Endothelial cell of umbilical vein (primary cell): ENCODE data around the gene DMAC2L.

Source experiments
- CTCF ChIP-seq, 2 donors: IDR thresholded peaks; 1 replicate in 1 of 2; 2 replicates in 1 of 2; pipeline ENCODE4 v1.5.1; 2011; ENCODE audit warnings: low read length in 2 of 2, mild to moderate bottlenecking in 2 of 2, moderate library complexity in 2 of 2, control low read depth in 1 of 2, inconsistent platforms in 1 of 2, low read depth in 1 of 2; ENCODE audit not compliant: insufficient read depth in 1 of 2; ENCODE audit errors: extremely low read depth in 1 of 2
- EZH2 ChIP-seq: IDR thresholded peaks from 2 replicates; pipeline ENCODE4 v1.6.1; 2012; ENCODE audit warnings: borderline replicate concordance, low read depth, mild to moderate bottlenecking, moderate library complexity, low read length, inconsistent platforms; ENCODE audit not compliant: severe bottlenecking
- GATA2 ChIP-seq: IDR thresholded peaks from 2 replicates; pipeline ENCODE4 v1.7.0; 2011; ENCODE audit warnings: low read depth, mild to moderate bottlenecking, moderate library complexity, mixed read lengths, low read length; ENCODE audit not compliant: insufficient read length, insufficient read depth
- MYC ChIP-seq: IDR thresholded peaks from one replicate; pipeline ENCODE4 v1.6.1; 2011; ENCODE audit warnings: mild to moderate bottlenecking, low read depth, low read length
- POLR2A ChIP-seq: IDR thresholded peaks from 2 replicates; pipeline ENCODE4 v1.6.1; 2012; ENCODE audit warnings: low read depth, mild to moderate bottlenecking, control low read depth, low read length
- POLR2AphosphoS5 ChIP-seq: IDR thresholded peaks from 2 replicates; pipeline ENCODE4 v1.6.1; 2012; ENCODE audit warnings: low read depth, mild to moderate bottlenecking, control low read depth, low read length, moderate library complexity; ENCODE audit not compliant: insufficient read depth
- TF ChIP-seq, protein P1 (sequence below): IDR thresholded peaks from 2 replicates; pipeline ENCODE4 v1.6.1; 2011; ENCODE audit not compliant: insufficient read depth, insufficient read length

- TF ChIP-seq CTCF (IDR thresholded peaks at IDR 0.05; ENCODE audit: extremely low read depth in 1 of 2, insufficient read depth in 1 of 2, low read depth in 1 of 2, low read length in 2 of 2) (no peak), POLR2A (no peak), POLR2AphosphoS5 (no peak), GATA2 (no peak), EZH2 (no peak), MYC (no peak)
- TF ChIP-seq, protein P1, sequence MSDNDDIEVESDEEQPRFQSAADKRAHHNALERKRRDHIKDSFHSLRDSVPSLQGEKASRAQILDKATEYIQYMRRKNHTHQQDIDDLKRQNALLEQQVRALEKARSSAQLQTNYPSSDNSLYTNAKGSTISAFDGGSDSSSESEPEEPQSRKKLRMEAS = no peak
Observed at GRCh38 chr14:50375760-50376159, 63.6 kb downstream of the DMAC2L start.
